Vagina (tissue), 2 donors: ENCODE results near the gene BDH1. TPM values are rescaled to one million over a fixed set of nuclear protein-coding genes. Genes with fewer than 3 reads are reported as not detected.

ENCODE experiments used
- DNase-seq, 2 donors: peaks; one replicate each; pipeline ENCODE4 v3.0.0-alpha.2; 2017; ENCODE audit errors: extremely low spot score in 2 of 2
- H3K27ac ChIP-seq: fragments of 200-600 bp; sonication (generic); one replicate; pipeline ENCODE4 v1.5.1; 2019
- H3K27me3 ChIP-seq: fragments of 200-600 bp; sonication (generic); one replicate; pipeline ENCODE4 v1.5.1; 2019
- H3K36me3 ChIP-seq, 2 donors: fragments of 200-600 bp; sonication (generic); one replicate each; pipeline ENCODE4 v1.5.1; 2017 to 2019
- H3K4me1 ChIP-seq: fragments of 200-600 bp; sonication (generic); one replicate; pipeline ENCODE4 v1.5.1; 2019
- H3K4me3 ChIP-seq, 2 donors: fragments of 200-600 bp; sonication (generic); 1 replicate in 1 of 2; 2 replicates in 1 of 2; pipeline ENCODE4 v1.5.1; 2016 to 2019
- H3K9me3 ChIP-seq: fragments of 200-600 bp; sonication (generic); one replicate; pipeline ENCODE4 v1.5.1; 2019
- POLR2A ChIP-seq, 2 donors: fragments of 450-650 bp; IDR thresholded peaks; one replicate each; pipeline ENCODE4 v1.6.1; 2017; ENCODE audit warnings: antibody characterized with exemption in 2 of 2, mild to moderate bottlenecking in 2 of 2, moderate library complexity in 2 of 2
- POLR2AphosphoS5 ChIP-seq, 2 donors: sonication (generic); formaldehyde crosslinking; IDR thresholded peaks; one replicate each; pipeline ENCODE4 v1.9.0; 2017; ENCODE audit warnings: antibody characterized with exemption in 2 of 2, mild to moderate bottlenecking in 2 of 2, low read depth in 1 of 2; ENCODE audit not compliant: insufficient read depth in 1 of 2
- intact Hi-C: fragments of 100-400 bp; cut with DNase I; formaldehyde crosslinking; loops from one replicate; pipeline ENCODE4 v1.15.1; 2023
- total RNA-seq: library from RNA; depleted of rRNA; stranded (reverse); fragments of >200 nt; gene quantifications from one replicate; pipeline ENCODE4 v1.2.3, GENCODE V29; 2016
- TF ChIP-seq, protein P1 (sequence below), 3 experiments: fragments of 450-650 bp in 2 of 3; fragments of 200-600 bp in 1 of 3; sonication (generic) in 1 of 3; IDR thresholded peaks; one replicate each; pipeline ENCODE4 v1.5.1; 2017 to 2019; ENCODE audit warnings: antibody characterized with exemption in 3 of 3, mild to moderate bottlenecking in 2 of 3, moderate library complexity in 2 of 3

Gene BDH1
- total RNA-seq, 1 donor from 2014 or later, result 30.2 TPM

- Histone ChIP-seq H3K9me3 (no peaks in the 10 kb centered on the region), H3K36me3 (no peaks in the 10 kb centered on the region), H3K27me3 (no peaks in the 10 kb centered on the region), H3K27ac (no peak overlapping the region), H3K4me3 (no peak overlapping the region), H3K4me1 (peaks cover 12% of the 10 kb centered on the region)
- no peak for DNase-seq
- intact Hi-C loops, result no loop called here
- TF ChIP-seq, protein P1, sequence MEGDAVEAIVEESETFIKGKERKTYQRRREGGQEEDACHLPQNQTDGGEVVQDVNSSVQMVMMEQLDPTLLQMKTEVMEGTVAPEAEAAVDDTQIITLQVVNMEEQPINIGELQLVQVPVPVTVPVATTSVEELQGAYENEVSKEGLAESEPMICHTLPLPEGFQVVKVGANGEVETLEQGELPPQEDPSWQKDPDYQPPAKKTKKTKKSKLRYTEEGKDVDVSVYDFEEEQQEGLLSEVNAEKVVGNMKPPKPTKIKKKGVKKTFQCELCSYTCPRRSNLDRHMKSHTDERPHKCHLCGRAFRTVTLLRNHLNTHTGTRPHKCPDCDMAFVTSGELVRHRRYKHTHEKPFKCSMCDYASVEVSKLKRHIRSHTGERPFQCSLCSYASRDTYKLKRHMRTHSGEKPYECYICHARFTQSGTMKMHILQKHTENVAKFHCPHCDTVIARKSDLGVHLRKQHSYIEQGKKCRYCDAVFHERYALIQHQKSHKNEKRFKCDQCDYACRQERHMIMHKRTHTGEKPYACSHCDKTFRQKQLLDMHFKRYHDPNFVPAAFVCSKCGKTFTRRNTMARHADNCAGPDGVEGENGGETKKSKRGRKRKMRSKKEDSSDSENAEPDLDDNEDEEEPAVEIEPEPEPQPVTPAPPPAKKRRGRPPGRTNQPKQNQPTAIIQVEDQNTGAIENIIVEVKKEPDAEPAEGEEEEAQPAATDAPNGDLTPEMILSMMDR (IDR thresholded peaks at IDR 0.05), result no peak
- no peak for TF ChIP-seq POLR2AphosphoS5 (IDR thresholded peaks at IDR 0.05; ENCODE audit: insufficient read depth in 1 of 2, low read depth in 1 of 2)
- no peak for TF ChIP-seq POLR2A (IDR thresholded peaks at IDR 0.05)
These were observed 3.9 kb upstream of the BDH1 start for GRCh38 chr3:197559651-197560050.

DNA sequence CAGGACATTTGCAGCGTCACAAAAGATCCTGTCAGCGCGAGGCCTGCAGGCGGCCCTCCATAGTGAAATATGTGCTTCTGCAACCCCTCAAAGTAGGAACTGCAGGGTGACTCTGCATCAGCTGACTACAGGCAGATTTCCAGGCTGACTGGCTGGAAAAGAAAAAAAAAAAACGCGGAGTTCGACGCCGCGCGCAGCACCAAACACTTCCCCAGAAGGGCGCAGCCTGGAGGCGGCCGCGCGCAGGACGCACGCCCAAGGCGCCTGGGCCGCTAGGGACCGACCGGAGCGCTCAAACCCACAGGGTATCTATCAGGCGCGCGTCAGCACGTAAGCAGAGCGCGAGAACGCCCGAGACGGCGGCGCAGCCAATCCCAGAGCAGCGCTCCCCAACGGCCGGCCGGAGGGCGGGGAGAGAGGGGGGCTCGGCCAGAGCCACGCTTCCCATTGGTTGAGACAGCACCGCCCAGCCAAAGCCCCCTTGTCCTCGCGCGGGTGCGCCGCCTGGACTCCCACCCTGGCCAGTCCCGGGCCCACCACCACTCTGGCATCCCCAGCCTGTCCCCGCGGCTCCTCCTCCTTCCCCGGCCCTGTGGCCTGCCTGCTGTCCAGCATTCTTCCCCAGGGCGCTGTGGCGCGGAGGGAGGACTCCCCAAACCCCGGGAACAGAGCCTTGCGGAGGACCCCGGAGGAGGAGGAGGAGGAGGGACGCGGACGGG, 1.0 kb downstream of the BDH1 start:
- peak overlapping the region; percentile 88 for H3K27ac ChIP-seq
- peak overlapping the region; percentile 74 to 81 for H3K4me3 ChIP-seq
- peaks cover 17% of the 10 kb centered on the region for H3K4me1 ChIP-seq
- no peaks in the 10 kb centered on the region for H3K36me3 ChIP-seq
- H3K9me3 ChIP-seq, result no peaks in the 10 kb centered on the region
- TF ChIP-seq POLR2AphosphoS5 (IDR thresholded peaks at IDR 0.05; ENCODE audit: insufficient read depth in 1 of 2, low read depth in 1 of 2) (peak; percentile 82 to 91), POLR2A (IDR thresholded peaks at IDR 0.05) (no peak)
- TF ChIP-seq, protein P1 (IDR thresholded peaks at IDR 0.05), result peak in 2 of 3 experiments; percentile 7 to 40
- no peaks in the 10 kb centered on the region for H3K27me3 ChIP-seq
- peak in 1 of 2 donors; percentile 95 for DNase-seq
- intact Hi-C loops, result no loop called here

GRCh38 chr3:197554196-197554561, 1.6 kb downstream of the BDH1 start:
- Histone ChIP-seq H3K9me3 (no peaks in the 10 kb centered on the region), H3K27ac (peak overlapping the region; percentile 88), H3K4me1 (peaks cover 17% of the 10 kb centered on the region), H3K27me3 (no peaks in the 10 kb centered on the region), H3K36me3 (no peaks in the 10 kb centered on the region), H3K4me3 (peak overlapping the region; percentile 74 to 81)
- intact Hi-C loops, result no loop called here
- no peak for DNase-seq
- TF ChIP-seq POLR2A (IDR thresholded peaks at IDR 0.05) (no peak), POLR2AphosphoS5 (IDR thresholded peaks at IDR 0.05; ENCODE audit: insufficient read depth in 1 of 2, low read depth in 1 of 2) (no peak)
- TF ChIP-seq, protein P1 (IDR thresholded peaks at IDR 0.05), result no peak

DNA sequence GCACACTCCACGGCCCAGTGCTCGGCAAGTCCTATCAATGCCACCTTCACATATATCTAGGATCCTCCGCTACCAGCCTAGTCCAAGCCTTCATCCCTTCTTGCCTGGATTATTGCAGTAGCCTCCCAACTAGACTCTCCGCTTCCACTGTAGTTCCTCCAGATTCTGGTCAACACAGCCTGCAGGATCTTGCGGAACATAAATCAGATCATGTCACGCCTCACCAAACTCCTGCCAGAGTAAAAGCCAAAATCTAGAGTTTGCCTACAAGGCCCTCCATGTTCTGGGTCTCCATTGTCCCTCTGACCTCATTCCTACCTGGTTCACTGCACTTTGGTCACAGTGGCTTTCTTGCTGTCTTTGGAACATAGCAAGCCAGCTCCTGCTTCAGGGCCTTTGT, 3.6 kb downstream of the BDH1 start:
- H3K27ac ChIP-seq, result no peak overlapping the region
- no peak overlapping the region for H3K4me3 ChIP-seq
- DNase-seq, result no peak
- H3K27me3 ChIP-seq, result no peaks in the 10 kb centered on the region
- TF ChIP-seq POLR2A (IDR thresholded peaks at IDR 0.05) (no peak), POLR2AphosphoS5 (IDR thresholded peaks at IDR 0.05; ENCODE audit: insufficient read depth in 1 of 2, low read depth in 1 of 2) (no peak)
- TF ChIP-seq, protein P1 (IDR thresholded peaks at IDR 0.05), result no peak
- intact Hi-C loops, result no loop called here
- no peaks in the 10 kb centered on the region for H3K36me3 ChIP-seq
- peaks cover 17% of the 10 kb centered on the region for H3K4me1 ChIP-seq
- H3K9me3 ChIP-seq, result no peaks in the 10 kb centered on the region

DNA sequence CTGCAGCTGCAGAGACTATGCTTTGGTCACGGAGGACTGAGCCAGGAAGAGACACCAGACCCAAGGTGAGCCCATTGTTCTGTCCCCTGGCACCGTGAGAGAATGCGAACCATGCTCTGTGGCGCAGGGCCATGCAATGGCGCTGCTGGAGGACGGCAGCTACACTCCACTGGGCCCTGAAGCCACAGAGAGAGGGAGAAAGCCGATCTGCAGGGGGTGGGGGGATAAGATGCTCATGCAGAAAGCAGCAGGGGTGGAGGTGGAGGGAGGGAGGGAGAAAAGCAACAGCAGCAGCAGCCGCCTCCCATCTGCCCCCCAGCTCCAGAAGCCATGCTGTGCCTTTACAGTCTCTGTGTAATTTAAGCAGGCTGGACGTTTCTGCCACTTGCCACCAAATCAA, 5.3 kb downstream of the BDH1 start:
- no peak for DNase-seq
- Histone ChIP-seq H3K27ac (no peak overlapping the region), H3K4me1 (peaks cover 7% of the 10 kb centered on the region)

More for the DNA sequence above, 5.3 kb downstream of the BDH1 start:
- TF ChIP-seq POLR2AphosphoS5 (IDR thresholded peaks at IDR 0.05; ENCODE audit: insufficient read depth in 1 of 2, low read depth in 1 of 2) (no peak), POLR2A (IDR thresholded peaks at IDR 0.05) (no peak)
- TF ChIP-seq, protein P1 (IDR thresholded peaks at IDR 0.05), result no peak
- no peaks in the 10 kb centered on the region for H3K9me3 ChIP-seq
- no peaks in the 10 kb centered on the region for H3K27me3 ChIP-seq
- no peak overlapping the region for H3K4me3 ChIP-seq
- intact Hi-C loops, result no loop called here
- H3K36me3 ChIP-seq, result no peaks in the 10 kb centered on the region
